Activated T-cell treated with anti-CD3 and anti-CD28 coated beads, Interleukin-2, amount 50 U/mL, for 1 hour (primary cell): ENCODE data around the gene VPS26C.

Experiments
- DNase-seq: peaks from one replicate; pipeline ENCODE4 v3.0.0-alpha.2; 2020

Gene VPS26C

GRCh38 chr21:37263827-37264600, 3.1 kb downstream of the VPS26C start:
- DNase-seq = no peak

- no peak for DNase-seq
Measured at GRCh38 chr21:37259426-37259825, 7.7 kb downstream of the VPS26C start.

- DNase-seq = peak; percentile 77
Measured at GRCh38 chr21:37257967-37258877, 8.9 kb downstream of the VPS26C start.

- peak; percentile 20 for DNase-seq
Measured at GRCh38 chr21:37257511-37257966, 9.6 kb downstream of the VPS26C start.

- no peak for DNase-seq
Measured at GRCh38 chr21:37253991-37254390, 13.1 kb downstream of the VPS26C start.

GRCh38 chr21:37251294-37251634, 15.9 kb downstream of the VPS26C start:
- DNase-seq = no peak

GRCh38 chr21:37249112-37249904, 17.8 kb downstream of the VPS26C start:
- DNase-seq = no peak

- DNase-seq = no peak
Measured at GRCh38 chr21:37248298-37248697, 18.8 kb downstream of the VPS26C start.

- DNase-seq = no peak
Measured at GRCh38 chr21:37245151-37245550, 22.0 kb downstream of the VPS26C start.

GRCh38 chr21:37244501-37245095, 22.5 kb downstream of the VPS26C start:
- DNase-seq = no peak

- no peak for DNase-seq
Measured at GRCh38 chr21:37243961-37244360, 23.2 kb downstream of the VPS26C start.

GRCh38 chr21:37241426-37241825, 25.7 kb downstream of the VPS26C start:
- no peak for DNase-seq

- no peak for DNase-seq
Measured at GRCh38 chr21:37240978-37241377, 26.2 kb downstream of the VPS26C start.

- no peak for DNase-seq
Measured at GRCh38 chr21:37237764-37238163, 29.4 kb downstream of the VPS26C start.

- no peak for DNase-seq
Measured at GRCh38 chr21:37237346-37237745, 29.8 kb downstream of the VPS26C start.

GRCh38 chr21:37233551-37234146, 33.5 kb downstream of the VPS26C start:
- no peak for DNase-seq

- no peak for DNase-seq
Measured at GRCh38 chr21:37232274-37233018, 34.7 kb downstream of the VPS26C start.

GRCh38 chr21:37231671-37232070, 35.5 kb downstream of the VPS26C start:
- DNase-seq = no peak

GRCh38 chr21:37231249-37231645, 35.9 kb downstream of the VPS26C start:
- no peak for DNase-seq

- no peak for DNase-seq
Measured at GRCh38 chr21:37230632-37231248, 36.4 kb downstream of the VPS26C start.

- no peak for DNase-seq
Measured at GRCh38 chr21:37228003-37228400, 39.1 kb downstream of the VPS26C start.
